Aorta (tissue), 5 donors: ENCODE results near the gene WDR75. TPM values are rescaled to one million over a fixed set of nuclear protein-coding genes. Genes with fewer than 3 reads are reported as not detected.
"Not testable (repeated sequence)": the region's sequence is repeated elsewhere in the genome, so short reads cannot be mapped to it uniquely, and the experiment has no call there.

Experiments used
- ATAC-seq: fragments of 200-7000 bp; cut with Tn5 transposase; one replicate; pipeline ENCODE4 v1.9.1; 2022; ENCODE audit warnings: moderate library complexity; ENCODE audit not compliant: low FRiP score
- DNase-seq, 2 donors: peaks; one replicate each; pipeline ENCODE4 v3.0.0-alpha.2; 2020
- H3K27ac ChIP-seq, 2 donors: one replicate each; pipeline ENCODE4 v1.5.1; 2013; ENCODE audit warnings: low read length in 2 of 2, mild to moderate bottlenecking in 2 of 2, moderate library complexity in 2 of 2, control low read depth in 1 of 2, inconsistent platforms in 1 of 2, low read depth in 1 of 2
- H3K27me3 ChIP-seq, 2 donors: one replicate each; pipeline ENCODE4 v1.6.1; 2013; ENCODE audit warnings: control low read depth in 1 of 2, low read length in 1 of 2, mild to moderate bottlenecking in 1 of 2, moderate library complexity in 1 of 2; ENCODE audit not compliant: insufficient read depth in 2 of 2, control insufficient read depth in 1 of 2
- H3K36me3 ChIP-seq, 2 donors: one replicate each; pipeline ENCODE4 v1.6.1; 2013; ENCODE audit warnings: control low read depth in 1 of 2, low read length in 1 of 2, mild to moderate bottlenecking in 1 of 2; ENCODE audit not compliant: insufficient read depth in 2 of 2, control insufficient read depth in 1 of 2
- H3K4me1 ChIP-seq, 2 donors: one replicate each; pipeline ENCODE4 v1.6.1; 2013; ENCODE audit warnings: low read length in 2 of 2, control low read depth in 1 of 2, mild to moderate bottlenecking in 1 of 2, moderate library complexity in 1 of 2; ENCODE audit not compliant: insufficient read depth in 2 of 2, control insufficient read depth in 1 of 2
- H3K4me3 ChIP-seq, 2 donors: one replicate each; pipeline ENCODE4 v1.5.1; 2013; ENCODE audit warnings: low read length in 2 of 2, control low read depth in 1 of 2, mild to moderate bottlenecking in 1 of 2
- H3K9me3 ChIP-seq: one replicate; pipeline ENCODE4 v1.6.1; 2013; ENCODE audit warnings: mild to moderate bottlenecking, low read length; ENCODE audit not compliant: control insufficient read depth
- WGBS, 2 donors: extraction: QIAGEN DNeasy Blood & Tissue Kit; methylation state at CpG; one replicate each; pipeline ENCODE4 v1.1.7; 2013; 5-methylcytosine and 5-hydroxymethylcytosine counted together
- intact Hi-C, 2 donors: fragments of 100-400 bp; cut with DNase I; formaldehyde crosslinking; loops; one replicate each; pipeline versions ENCODE4 v1.14.2 to v1.15.0; 2022
- polyA plus RNA-seq, 2 donors: library from polyadenylated mRNA; stranded (reverse); fragments of 200-250 nt; gene quantifications; one replicate each; pipeline ENCODE4 v1.2.3, GENCODE V29; 2013
- total RNA-seq, 2 donors: library from RNA; stranded (reverse); fragmentation: NEBNext Ultra II Directional; extraction: Animal tissue kit (Norgen Biotek cat#: 25700); gene quantifications; one replicate each; pipeline ENCODE4 v1.2.1, GENCODE V29; 2021
- donor health status: healthy with polysubstance abuse.
- donor health status: Bipolar disorder and iron deficiency.
- donor health status: DM: no; HTN: no; CAD: no.
- donor health status: DM: no; HTN: no; CAD: no.
- donor health status: DM: yes; HTN: yes; CAD: no.

WDR75 gene
- total and polyA plus RNA-seq, 4 donors, result 10.6 to 28.9 (median 23.0) TPM

DNA sequence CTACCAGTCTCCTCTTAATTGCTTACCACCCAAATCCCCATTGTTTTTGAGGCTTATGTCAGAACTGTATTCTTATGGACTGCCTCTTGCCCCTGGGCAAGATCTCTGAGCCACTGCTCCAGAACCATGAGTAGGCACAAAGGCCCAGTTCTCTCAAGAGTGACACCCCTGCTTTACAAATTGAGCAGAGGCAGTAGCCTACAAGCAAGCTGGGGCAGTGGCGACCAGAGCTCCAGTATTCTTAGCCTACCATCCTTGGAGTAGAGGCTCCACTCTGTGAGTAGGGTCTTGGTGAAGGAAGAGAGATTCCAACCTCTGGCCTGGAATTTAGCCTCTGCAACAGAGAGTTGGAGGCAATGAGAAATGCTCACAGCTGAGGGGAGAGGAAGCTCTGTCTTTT is 36.5 kb downstream of the WDR75 start:
- intact Hi-C loops, result no loop called here
- Histone ChIP-seq H3K9me3 (no peaks in the 10 kb centered on the region), H3K27me3 (no peaks in the 10 kb centered on the region), H3K4me1 (no peaks in the 10 kb centered on the region), H3K4me3 (no peak overlapping the region), H3K36me3 (peaks cover 0 to 3% of the 10 kb centered on the region in 2 donors), H3K27ac (no peak overlapping the region)
- 95 to 96% methylated on average over 1 of the region's 1 CpG for WGBS, 2 donors
- DNase-seq (no peak), ATAC-seq (no peak)

GRCh38 chr2:189478289-189478688 is 37.0 kb downstream of the WDR75 start:
- ATAC-seq, result not testable (repeated sequence)

GRCh38 chr2:189481071-189481470 is 39.8 kb downstream of the WDR75 start:
- H3K36me3 ChIP-seq, result no peaks in the 10 kb centered on the region
- intact Hi-C loops, result no loop called here

More at GRCh38 chr2:189478289-189478688, 37.0 kb downstream of the WDR75 start:
- H3K4me3 ChIP-seq, H3K4me1 ChIP-seq, intact Hi-C loops, H3K27ac ChIP-seq, DNase-seq, H3K27me3 ChIP-seq, H3K9me3 ChIP-seq, H3K36me3 ChIP-seq: not testable (repeated sequence)
- WGBS, 2 donors, result 97 to 99% methylated on average over 5 of the region's 5 CpGs

DNA sequence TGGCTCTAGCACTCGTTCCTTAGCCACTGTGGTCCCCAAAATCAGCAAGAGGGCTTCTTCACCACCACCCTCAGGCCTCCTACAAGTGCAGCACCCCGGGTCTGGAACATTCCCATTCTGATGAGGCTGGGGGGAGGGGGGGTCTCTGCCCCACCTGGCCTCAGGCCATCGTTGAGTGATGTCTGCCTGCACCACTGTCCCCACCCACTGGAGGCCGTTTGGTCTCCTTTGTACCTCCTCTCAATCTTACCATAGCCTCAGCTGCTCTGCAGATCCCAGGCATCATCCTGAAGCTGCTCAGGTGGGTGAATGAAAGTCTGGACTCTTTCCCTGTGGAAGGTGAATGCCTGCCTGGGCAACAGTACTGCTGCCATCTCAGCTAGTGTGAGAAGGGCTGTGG is 42.3 kb downstream of the WDR75 start:
- no peaks in the 10 kb centered on the region for H3K9me3 ChIP-seq
- WGBS, 2 donors, result 62 to 66% methylated on average over 4 of the region's 4 CpGs

More at GRCh38 chr2:189481071-189481470, 39.8 kb downstream of the WDR75 start:
- no peaks in the 10 kb centered on the region for H3K4me1 ChIP-seq
- H3K27me3 ChIP-seq, result no peaks in the 10 kb centered on the region
- no peak overlapping the region for H3K4me3 ChIP-seq
- ATAC-seq (no peak), DNase-seq (no peak)
- no peak overlapping the region for H3K27ac ChIP-seq
- WGBS, 2 donors, result 79 to 81% methylated on average over 1 of the region's 1 CpG
- no peaks in the 10 kb centered on the region for H3K9me3 ChIP-seq

DNA sequence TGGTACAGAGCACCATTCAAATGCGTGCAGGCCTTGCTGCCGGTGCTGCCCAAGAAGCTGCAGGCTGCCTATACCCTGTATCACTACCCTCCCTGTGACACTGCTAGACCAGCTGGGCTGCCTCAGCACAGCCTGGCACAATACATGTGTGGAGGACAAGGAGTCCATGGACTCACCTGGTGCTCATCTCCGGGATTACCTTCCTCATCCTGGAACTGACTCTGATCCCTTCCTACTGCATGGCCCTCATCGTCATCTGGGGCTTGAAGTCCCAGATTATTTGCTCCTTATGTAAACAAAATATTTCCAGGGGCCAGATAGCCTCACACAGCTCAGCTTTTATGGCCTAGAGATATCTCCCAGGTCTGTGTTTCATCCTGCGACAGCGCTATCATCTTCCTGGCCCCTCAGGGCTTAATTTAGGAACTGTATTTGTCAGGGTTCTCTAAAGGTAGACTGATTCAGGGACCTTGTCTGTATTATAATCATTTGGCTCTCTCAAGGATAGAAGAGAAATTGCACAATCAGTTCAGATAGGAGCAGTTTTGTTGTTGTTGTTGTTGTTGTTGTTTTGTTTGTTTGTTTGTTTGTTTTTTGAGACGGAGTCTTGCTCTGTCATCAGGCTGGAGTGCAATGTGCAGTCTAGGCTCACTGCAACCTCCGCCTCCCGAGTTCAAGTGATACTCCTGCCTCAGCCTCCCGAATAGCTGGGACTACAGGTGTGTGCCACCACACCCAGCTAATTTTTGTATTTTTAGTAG is 42.9 kb downstream of the WDR75 start:
- 94 to 96% methylated on average over 10 of the region's 10 CpGs for WGBS, 2 donors
- H3K4me3 ChIP-seq, result no peak overlapping the region
- no peaks in the 10 kb centered on the region for H3K27me3 ChIP-seq
- intact Hi-C loops, result no loop called here
- DNase-seq (no peak), ATAC-seq (no peak)
- no peaks in the 10 kb centered on the region for H3K36me3 ChIP-seq
- H3K9me3 ChIP-seq, result no peaks in the 10 kb centered on the region
- no peak overlapping the region for H3K27ac ChIP-seq
- H3K4me1 ChIP-seq, result no peaks in the 10 kb centered on the region

More for the DNA sequence above, 42.3 kb downstream of the WDR75 start:
- no peaks in the 10 kb centered on the region for H3K36me3 ChIP-seq
- H3K4me3 ChIP-seq, result no peak overlapping the region
- no peaks in the 10 kb centered on the region for H3K27me3 ChIP-seq
- DNase-seq (no peak), ATAC-seq (no peak)
- no peak overlapping the region for H3K27ac ChIP-seq
- H3K4me1 ChIP-seq, result no peaks in the 10 kb centered on the region
- intact Hi-C loops, result no loop called here

DNA sequence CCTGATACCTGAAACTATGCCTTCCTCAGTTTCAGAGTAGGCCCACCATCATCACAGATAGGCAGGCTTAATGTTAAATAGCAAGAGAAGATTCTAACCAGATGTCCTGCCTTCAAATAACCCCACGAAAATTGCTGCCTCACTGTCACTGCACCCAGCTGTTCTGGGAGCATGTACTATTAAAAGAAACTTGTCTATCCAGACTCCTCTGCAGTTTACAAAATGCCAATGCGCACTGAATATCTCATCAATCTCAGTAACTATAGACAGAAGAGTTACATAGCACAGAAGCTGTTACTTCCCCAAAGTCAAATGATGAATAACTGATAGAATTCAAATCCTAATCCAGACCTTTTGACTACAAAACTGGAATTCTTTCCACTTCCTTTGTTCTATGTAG is 43.9 kb downstream of the WDR75 start:
- H3K27ac ChIP-seq, result no peak overlapping the region
- no peaks in the 10 kb centered on the region for H3K9me3 ChIP-seq
- intact Hi-C loops, result no loop called here
- no peak for ATAC-seq
- no peaks in the 10 kb centered on the region for H3K4me1 ChIP-seq
- WGBS, 2 donors, result 87 to 88% methylated on average over 2 of the region's 2 CpGs
- H3K36me3 ChIP-seq, result no peaks in the 10 kb centered on the region
- DNase-seq, result no peak
- no peaks in the 10 kb centered on the region for H3K27me3 ChIP-seq
- no peak overlapping the region for H3K4me3 ChIP-seq

DNA sequence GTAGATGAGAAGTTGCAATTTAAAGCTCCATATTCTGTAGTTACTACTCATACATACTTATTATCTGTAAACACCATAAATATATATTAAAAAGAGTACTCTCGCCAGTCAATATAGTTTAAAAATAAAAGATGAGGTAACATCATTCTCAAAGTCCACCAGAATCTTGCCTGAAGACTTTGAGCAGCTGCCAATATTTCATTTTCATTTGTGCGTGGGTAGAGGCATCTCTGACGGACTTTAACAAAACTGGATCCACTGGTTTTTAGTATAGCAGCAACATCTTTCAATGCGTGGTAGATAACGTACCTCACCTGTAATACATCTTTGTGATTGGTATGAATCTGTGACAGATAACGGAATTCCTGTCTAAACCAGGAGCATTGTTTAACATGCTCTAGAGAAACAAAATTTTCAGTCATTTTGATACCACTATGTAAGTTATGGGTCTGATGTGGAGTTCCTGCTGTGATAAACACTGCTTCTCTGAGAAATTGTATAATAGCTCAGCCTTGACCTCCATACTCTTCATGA is 45.0 kb downstream of the WDR75 start:
- H3K27me3 ChIP-seq, result no peaks in the 10 kb centered on the region
- no peaks in the 10 kb centered on the region for H3K4me1 ChIP-seq
- H3K36me3 ChIP-seq, result no peaks in the 10 kb centered on the region
- no peak overlapping the region for H3K4me3 ChIP-seq
- ATAC-seq, result no peak
- H3K27ac ChIP-seq, result no peak overlapping the region
- H3K9me3 ChIP-seq, result no peaks in the 10 kb centered on the region
- no peak for DNase-seq
- intact Hi-C loops, result no loop called here
- 59 to 62% methylated on average over 6 of the region's 6 CpGs for WGBS, 2 donors

GRCh38 chr2:189487283-189488007 is 46.2 kb downstream of the WDR75 start:
- intact Hi-C loops, result no loop called here
- WGBS, 2 donors, result 94 to 95% methylated on average over 2 of the region's 2 CpGs
- ATAC-seq, result no peak
- Histone ChIP-seq H3K4me3 (no peak overlapping the region), H3K4me1 (no peaks in the 10 kb centered on the region), H3K27me3 (no peaks in the 10 kb centered on the region), H3K36me3 (no peaks in the 10 kb centered on the region), H3K27ac (no peak overlapping the region), H3K9me3 (peaks cover 2% of the 10 kb centered on the region)
- DNase-seq, result no peak

- Histone ChIP-seq H3K4me1 (no peaks in the 10 kb centered on the region), H3K27me3 (no peaks in the 10 kb centered on the region), H3K36me3 (no peaks in the 10 kb centered on the region), H3K4me3 (no peak overlapping the region), H3K27ac (no peak overlapping the region), H3K9me3 (peaks cover 2% of the 10 kb centered on the region)
- 36 to 55% methylated on average over 1 of the region's 1 CpG for WGBS, 2 donors
- intact Hi-C loops, result no loop called here
- ATAC-seq (no peak), DNase-seq (no peak)
Observed at GRCh38 chr2:189488008-189488310, 46.7 kb downstream of the WDR75 start.
